ENCODE measurements around the gene TBC1D9B. TPM values are rescaled to one million over a fixed set of nuclear protein-coding genes. Genes with fewer than 3 reads are reported as not detected.

Gene TBC1D9B
- total and polyA plus RNA-seq, 9 of the 15 experiments (the other 6 are each of a cell fraction or from before 2014, with no cell fraction given) = 2.9 to 59.1 (median 33.5) TPM

DNA sequence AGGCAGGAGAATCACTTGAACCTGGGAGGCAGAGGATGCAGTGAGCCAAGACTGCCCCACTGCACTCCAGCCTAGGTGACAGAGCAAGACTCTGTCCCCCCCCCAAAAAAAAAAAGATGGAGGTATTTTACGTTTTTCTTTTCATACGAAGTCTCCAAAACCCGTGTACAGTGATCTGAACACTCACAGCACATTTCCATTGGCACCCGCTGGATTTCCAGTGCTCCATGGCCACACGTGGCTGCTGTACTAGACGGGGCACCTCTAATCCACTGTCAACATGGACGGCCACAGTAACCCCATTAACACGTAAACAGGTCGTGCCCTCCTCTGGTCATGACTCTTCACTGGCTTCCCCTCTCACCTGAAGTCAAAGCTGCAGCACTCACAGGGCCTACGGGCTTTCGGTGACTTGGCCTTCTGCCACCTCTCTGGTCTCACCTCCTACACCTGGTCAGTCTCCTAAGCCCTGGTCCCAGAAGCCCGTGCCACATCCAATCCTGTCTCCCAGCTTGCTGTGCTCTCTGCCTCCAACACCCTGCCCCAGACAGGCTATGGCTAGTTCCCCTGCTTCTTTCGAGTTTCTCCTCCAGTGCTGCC is 22.1 kb downstream of the TBC1D9B start (continued):
- TF ChIP-seq, protein P1, sequence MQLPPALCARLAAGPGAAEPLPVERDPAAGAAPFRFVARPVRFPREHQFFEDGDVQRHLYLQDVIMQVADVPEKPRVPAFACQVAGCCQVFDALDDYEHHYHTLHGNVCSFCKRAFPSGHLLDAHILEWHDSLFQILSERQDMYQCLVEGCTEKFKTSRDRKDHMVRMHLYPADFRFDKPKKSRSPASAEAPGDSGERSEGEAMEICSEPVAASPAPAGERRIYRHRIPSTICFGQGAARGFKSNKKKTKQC (CRISPR knock-in tag; IDR thresholded peaks at IDR 0.05) = no peak
- TF ChIP-seq RAD51 (IDR thresholded peaks at IDR 0.05; ENCODE audit: borderline replicate concordance, low read depth) (no peak), RBM22 (IDR thresholded peaks at IDR 0.05; ENCODE audit: low read depth, low read length, poor library complexity, severe bottlenecking) (no peak), ZBTB17 (CRISPR knock-in tag; IDR thresholded peaks at IDR 0.05) (no peak), SUPT5H (IDR thresholded peaks at IDR 0.05) (no peak), HIVEP1 (CRISPR knock-in tag; IDR thresholded peaks at IDR 0.05) (no peak), SOX6 (IDR thresholded peaks at IDR 0.05) (no peak)
- TF ChIP-seq, protein P2, sequence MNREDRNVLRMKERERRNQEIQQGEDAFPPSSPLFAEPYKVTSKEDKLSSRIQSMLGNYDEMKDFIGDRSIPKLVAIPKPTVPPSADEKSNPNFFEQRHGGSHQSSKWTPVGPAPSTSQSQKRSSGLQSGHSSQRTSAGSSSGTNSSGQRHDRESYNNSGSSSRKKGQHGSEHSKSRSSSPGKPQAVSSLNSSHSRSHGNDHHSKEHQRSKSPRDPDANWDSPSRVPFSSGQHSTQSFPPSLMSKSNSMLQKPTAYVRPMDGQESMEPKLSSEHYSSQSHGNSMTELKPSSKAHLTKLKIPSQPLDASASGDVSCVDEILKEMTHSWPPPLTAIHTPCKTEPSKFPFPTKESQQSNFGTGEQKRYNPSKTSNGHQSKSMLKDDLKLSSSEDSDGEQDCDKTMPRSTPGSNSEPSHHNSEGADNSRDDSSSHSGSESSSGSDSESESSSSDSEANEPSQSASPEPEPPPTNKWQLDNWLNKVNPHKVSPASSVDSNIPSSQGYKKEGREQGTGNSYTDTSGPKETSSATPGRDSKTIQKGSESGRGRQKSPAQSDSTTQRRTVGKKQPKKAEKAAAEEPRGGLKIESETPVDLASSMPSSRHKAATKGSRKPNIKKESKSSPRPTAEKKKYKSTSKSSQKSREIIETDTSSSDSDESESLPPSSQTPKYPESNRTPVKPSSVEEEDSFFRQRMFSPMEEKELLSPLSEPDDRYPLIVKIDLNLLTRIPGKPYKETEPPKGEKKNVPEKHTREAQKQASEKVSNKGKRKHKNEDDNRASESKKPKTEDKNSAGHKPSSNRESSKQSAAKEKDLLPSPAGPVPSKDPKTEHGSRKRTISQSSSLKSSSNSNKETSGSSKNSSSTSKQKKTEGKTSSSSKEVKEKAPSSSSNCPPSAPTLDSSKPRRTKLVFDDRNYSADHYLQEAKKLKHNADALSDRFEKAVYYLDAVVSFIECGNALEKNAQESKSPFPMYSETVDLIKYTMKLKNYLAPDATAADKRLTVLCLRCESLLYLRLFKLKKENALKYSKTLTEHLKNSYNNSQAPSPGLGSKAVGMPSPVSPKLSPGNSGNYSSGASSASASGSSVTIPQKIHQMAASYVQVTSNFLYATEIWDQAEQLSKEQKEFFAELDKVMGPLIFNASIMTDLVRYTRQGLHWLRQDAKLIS (CRISPR knock-in tag; IDR thresholded peaks at IDR 0.05) = no peak

Measured in K562 (cell line).